GM12878 (cell line): ENCODE data around the gene FHOD3. TPM values are rescaled to one million over a fixed set of nuclear protein-coding genes. Genes with fewer than 3 reads are reported as not detected.

Experiments
- ATAC-seq: fragments of 200-7000 bp; cut with Tn5 transposase; 3 replicates; pipeline ENCODE4 v1.9.1; 2020; ENCODE audit warnings: mild to moderate bottlenecking, moderate library complexity
- BruUV-seq: library from RNA; stranded (reverse); fragments of 400-500 nt; replicated peaks from 2 replicates; lab custom pipeline; 2021; lab: Mats Ljungman, UMichigan
- CTCF ChIA-PET: fragments of 300-600 bp; sonication (Branson Sonifier 250); formaldehyde crosslinking; extraction: SDS; loops from one replicate; lab custom pipeline; 2021; ENCODE audit warnings: inconsistent platforms; lab: Yijun Ruan, JAX
- POLR2A ChIA-PET: fragments of 350-600 bp; formaldehyde crosslinking; extraction: SDS; loops from one replicate; lab custom pipeline; 2021; ENCODE audit warnings: inconsistent platforms; lab: Charles Lee
- RAD21 ChIA-PET: fragments of 300-600 bp; sonication (Branson Sonifier 250); formaldehyde crosslinking; loops from one replicate; lab custom pipeline; 2023; ENCODE audit warnings: antibody characterized with exemption; ENCODE audit not compliant: unreplicated experiment; lab: Charles Lee
- SMC1A ChIA-PET: fragments of 300-600 bp; sonication (Branson Sonifier 250); formaldehyde crosslinking; loops from one replicate; lab custom pipeline; 2023; ENCODE audit not compliant: unreplicated experiment, uncharacterized antibody; lab: Charles Lee
- DNase-seq: peaks from one replicate; pipeline ENCODE4 v3.0.0-alpha.2; 2011; ENCODE audit warnings: low read depth, low spot score
- FAIRE-seq: peaks from 3 replicates; lab custom pipeline; 2011; peaks lifted over from hg19 to GRCh38; lab: Jason Lieb, UNC
- H2AFZ ChIP-seq: 2 replicates; pipeline ENCODE4 v1.6.0; 2011; ENCODE audit warnings: low read depth, low read length, control low read depth; ENCODE audit not compliant: control insufficient read depth
- H3K27ac ChIP-seq: 2 replicates; pipeline ENCODE4 v1.5.1; 2011; ENCODE audit warnings: control low read depth; ENCODE audit not compliant: control insufficient read depth, insufficient read depth
- H3K27me3 ChIP-seq, 2 experiments: replicated peaks in 1 of 2; 2 replicates each; pipeline versions ENCODE4 v1.6.0 to v1.6.1; 2011; ENCODE audit warnings: low read length in 1 of 2; ENCODE audit not compliant: control insufficient read depth in 2 of 2, insufficient read depth in 2 of 2
- H3K36me3 ChIP-seq, 2 experiments: 2 replicates each; pipeline ENCODE4 v1.5.1; 2011; ENCODE audit warnings: low read length in 1 of 2; ENCODE audit not compliant: control insufficient read depth in 2 of 2, insufficient read depth in 2 of 2
- H3K4me1 ChIP-seq: 2 replicates; pipeline ENCODE4 v1.6.1; 2011; ENCODE audit warnings: mild to moderate bottlenecking, low read length, moderate library complexity, mixed read lengths; ENCODE audit not compliant: control insufficient read depth, insufficient read depth
- H3K4me2 ChIP-seq: 2 replicates; pipeline ENCODE4 v1.6.0; 2011; ENCODE audit warnings: control low read depth; ENCODE audit not compliant: control insufficient read depth, insufficient read depth
- H3K4me3 ChIP-seq: fragments of 200-600 bp; sonication (generic); 2 replicates; pipeline ENCODE4 v1.5.1; 2016
- H3K79me2 ChIP-seq: 2 replicates; pipeline ENCODE4 v1.6.0; 2011; ENCODE audit warnings: low read length; ENCODE audit not compliant: control insufficient read depth, insufficient read depth
- H3K9ac ChIP-seq: 2 replicates; pipeline ENCODE4 v1.8.0; 2011; ENCODE audit warnings: low read length, control low read depth, mixed read lengths; ENCODE audit not compliant: control insufficient read depth, insufficient read depth
- H3K9me3 ChIP-seq: replicated peaks from 3 replicates; pipeline ENCODE4 v1.5.1; 2011; ENCODE audit warnings: mild to moderate bottlenecking, low read length; ENCODE audit not compliant: control insufficient read depth, insufficient read depth
- H4K20me1 ChIP-seq: 2 replicates; pipeline ENCODE4 v1.6.0; 2011; ENCODE audit not compliant: control insufficient read depth, insufficient read depth
- ASH2L ChIP-seq: fragments of 300-600, 200-600 bp; sonication (generic); IDR thresholded peaks from 2 replicates; pipeline ENCODE4 v1.6.1; 2017; ENCODE audit warnings: low read depth, mild to moderate bottlenecking, borderline replicate concordance
- CHD1 ChIP-seq: IDR thresholded peaks from 2 replicates; pipeline ENCODE4 v1.6.1; 2012; ENCODE audit warnings: low read depth, low read length, improper control_type of control experiment
- ETV6 ChIP-seq, 2 experiments: fragments of 450-650 bp in 1 of 2; IDR thresholded peaks in 1 of 2; conservative IDR thresholded peaks in 1 of 2; 2 replicates each; pipeline ENCODE4 v1.6.1; 2014; ENCODE audit warnings: antibody characterized with exemption in 1 of 2, borderline replicate concordance in 1 of 2, low read depth in 1 of 2, mild to moderate bottlenecking in 1 of 2, moderate library complexity in 1 of 2
- FOXM1 ChIP-seq: IDR thresholded peaks from 2 replicates; pipeline ENCODE4 v1.6.1; 2012; ENCODE audit warnings: low read depth, mild to moderate bottlenecking, inconsistent platforms, low read length, moderate library complexity
- NFYA ChIP-seq: IDR thresholded peaks from 2 replicates; pipeline ENCODE4 v1.6.1; 2011; ENCODE audit warnings: low read depth, mild to moderate bottlenecking, low read length, improper control_type of control experiment, borderline replicate concordance
- SRF ChIP-seq, 2 experiments: IDR thresholded peaks; 2 replicates each; pipeline ENCODE4 v1.6.1; 2011; ENCODE audit warnings: low read depth in 2 of 2, low read length in 2 of 2, mild to moderate bottlenecking in 1 of 2, moderate library complexity in 1 of 2
- STAT3 ChIP-seq: IDR thresholded peaks from 2 replicates; pipeline ENCODE4 v1.6.1; 2011; ENCODE audit warnings: low read depth, low read length, improper control_type of control experiment
- TARDBP ChIP-seq: IDR thresholded peaks from 2 replicates; pipeline ENCODE4 v1.6.1; 2016; ENCODE audit warnings: borderline replicate concordance
- USF1 ChIP-seq: IDR thresholded peaks from 2 replicates; pipeline ENCODE4 v1.6.1; 2011; ENCODE audit warnings: borderline replicate concordance, low read depth, mild to moderate bottlenecking, moderate library complexity, mixed read lengths, low read length; ENCODE audit not compliant: insufficient read depth; ENCODE audit errors: extremely low read length
- ZBTB40 ChIP-seq: fragments of 450-650 bp; IDR thresholded peaks from 2 replicates; pipeline ENCODE4 v1.6.1; 2016; ENCODE audit warnings: mild to moderate bottlenecking, moderate library complexity, borderline replicate concordance
- ZSCAN29 ChIP-seq: fragments of 450-650 bp; IDR thresholded peaks from 2 replicates; pipeline ENCODE4 v1.6.1; 2017; ENCODE audit warnings: mild to moderate bottlenecking, moderate library complexity
- ZZZ3 ChIP-seq: IDR thresholded peaks from 2 replicates; pipeline ENCODE4 v1.6.1; 2011; ENCODE audit warnings: low read depth; ENCODE audit not compliant: control insufficient read depth, insufficient read length
- WGBS: methylation state at CpG from one replicate; pipeline ENCODE4 v1.1.6; 2016; ENCODE audit warnings: low lambda C conversion rate; ENCODE audit not compliant: insufficient replicate concordance, insufficient coverage; ENCODE audit errors: missing lambda C conversion rate; 5-methylcytosine and 5-hydroxymethylcytosine counted together
- in situ Hi-C: fragments of 300-500 bp; cut with MboI; formaldehyde crosslinking; loops from 9 replicates; pipeline ENCODE4 v1.14.3; 2018; ENCODE audit warnings: mixed read lengths
- intact Hi-C: fragments of 100-400 bp; cut with micrococcal nuclease; formaldehyde crosslinking; loops from one replicate; pipeline ENCODE4 v1.14.2; 2022; ENCODE audit not compliant: unreplicated experiment
- polyA plus RNA-seq, 11 experiments: library from polyadenylated mRNA; depleted of rRNA in 4 of 11; unstranded in 6 of 11; stranded (reverse) in 5 of 11; fragments of >200 nt; fragmentation: Nextera tagmentation in 4 of 11; fragmentation: Illumina TruSeq in 1 of 11; extraction: Ambion mirVana in 4 of 11; extraction: Trizol in 1 of 11; gene quantifications; 1 replicate in 1 of 11; 2 replicates in 10 of 11; pipeline versions ENCODE4 v1.2.1 to v1.2.3, GENCODE V29; 2011 to 2016; ENCODE audit warnings: inconsistent platforms in 2 of 11, missing spikeins in 2 of 11, low read depth in 1 of 11
- total RNA-seq, 4 experiments: library from RNA; depleted of rRNA in 3 of 4; stranded (reverse); fragments of >200 nt in 3 of 4; fragmentation: Illumina TruSeq in 1 of 4; extraction: Trizol in 1 of 4; gene quantifications; 2 replicates each; pipeline versions ENCODE4 v1.2.1 to v1.2.3, GENCODE V29; 2013 to 2021
- TF ChIP-seq, protein P1 (sequence below): fragments of 150-350 bp; IDR thresholded peaks from 2 replicates; pipeline ENCODE4 v1.6.1; 2014; ENCODE audit warnings: mild to moderate bottlenecking, low read depth, low read length

FHOD3 gene
- total and polyA plus RNA-seq, 10 of the 15 experiments (the other 5 are each of a cell fraction or from before 2014, with no cell fraction given), result 0.77 to 26.7 (median 10.4) TPM

DNA sequence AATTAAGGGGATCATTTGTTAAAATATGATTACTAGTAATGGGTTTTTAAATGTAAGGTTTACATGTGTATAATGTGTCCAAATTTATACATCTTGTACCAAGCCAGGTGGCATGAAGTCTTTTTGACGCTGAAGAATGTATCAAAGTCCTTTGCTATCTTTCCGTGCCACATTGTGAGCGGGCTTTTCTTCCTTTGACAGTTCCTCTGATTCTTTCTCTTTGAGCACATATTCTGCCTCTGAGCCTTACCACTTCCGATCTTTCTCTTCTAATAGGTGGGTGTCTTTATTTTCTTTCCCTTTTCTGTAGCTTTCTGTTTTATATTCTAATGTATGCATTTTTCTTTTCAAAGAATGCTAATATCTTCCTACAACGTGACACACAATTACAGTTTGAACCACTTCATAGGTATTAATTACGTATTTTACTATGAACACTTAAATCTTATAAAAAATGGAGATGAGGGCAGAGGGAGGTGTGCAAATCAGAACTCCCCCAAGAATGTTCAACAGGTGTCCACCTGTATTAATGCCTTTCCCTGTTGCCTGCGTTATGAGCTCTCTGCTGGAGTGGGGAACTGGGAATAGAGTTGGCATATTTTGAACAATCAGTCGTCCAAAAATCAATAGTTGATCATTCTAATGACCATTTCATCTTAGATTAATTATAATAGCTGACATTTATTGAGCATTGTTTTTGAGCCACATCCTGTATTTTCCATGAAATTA, 355.8 kb downstream of the FHOD3 start (continued):
- TF ChIP-seq USF1, result no peak

DNA sequence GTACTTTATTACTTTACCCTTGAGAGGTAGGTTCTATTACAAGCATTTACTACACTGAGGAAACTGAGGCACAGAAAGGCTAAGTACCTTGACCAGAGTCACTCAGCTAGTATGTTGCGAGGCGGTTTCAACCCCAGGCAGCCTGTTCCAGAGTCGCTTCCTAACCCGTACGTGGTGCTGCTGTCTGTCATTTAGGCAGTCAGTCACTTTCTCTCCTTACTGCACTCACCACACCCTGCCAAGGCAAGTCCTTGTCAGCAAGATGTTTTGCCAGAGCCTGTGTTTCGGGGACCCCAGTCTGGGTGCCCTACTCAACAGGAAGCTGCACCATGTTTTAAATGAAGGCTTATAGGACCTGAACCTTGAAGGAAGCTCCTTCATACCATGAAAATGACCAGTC, 356.4 kb downstream of the FHOD3 start:
- no peak overlapping the region for H3K4me2 ChIP-seq
- no peak for DNase-seq
- no peak for ATAC-seq
- BruUV-seq, result no TSS peak
- intact Hi-C loops, result loop anchor here (2.0 kb wide), 1 partner anchor 15 kb away; no protein-coding TSS in a partner anchor
- POLR2A ChIA-PET, result interaction anchor here (0.6 to 1.3 kb wide), 2 partner anchors 17 to 142 kb away, joined by 3 to 5 read pairs; no protein-coding TSS in a partner anchor
- H3K4me1 ChIP-seq, result no peaks in the 10 kb centered on the region
- no peaks in the 10 kb centered on the region for H3K27me3 ChIP-seq
- SMC1A ChIA-PET, result interaction anchor here (1.2 to 4.4 kb wide), 8 partner anchors 8 to 34 kb away, joined by 3 to 31 read pairs (median 6); no protein-coding TSS in a partner anchor
- in situ Hi-C loops, result no loop called here
- H3K36me3 ChIP-seq, result no peaks in the 10 kb centered on the region
- no peaks in the 10 kb centered on the region for H3K9me3 ChIP-seq
- RAD21 ChIA-PET, result interaction anchor here (1.1 to 2.2 kb wide), 3 partner anchors 9 to 82 kb away, joined by 3 to 13 read pairs (median 4); no protein-coding TSS in a partner anchor
- H3K79me2 ChIP-seq, result no peaks in the 10 kb centered on the region
- FAIRE-seq, result no peak
- no peak overlapping the region for H3K27ac ChIP-seq
- H2AFZ ChIP-seq, result no peak overlapping the region
- H4K20me1 ChIP-seq, result no peaks in the 10 kb centered on the region
- H3K4me3 ChIP-seq, result no peak overlapping the region
- no peak overlapping the region for H3K9ac ChIP-seq
- CTCF ChIA-PET, result interaction anchor here (1.9 to 3.5 kb wide), 3 partner anchors 15 to 34 kb away, joined by 5 to 17 read pairs (median 6); no protein-coding TSS in a partner anchor
- WGBS, result 87% methylated on average over 6 of the region's 6 CpGs
- TF ChIP-seq ETV6 (conservative IDR thresholded peaks at IDR 0.05 in 1 of 2, IDR thresholded peaks at IDR 0.05 in 1 of 2; ENCODE audit: borderline replicate concordance in 1 of 2, low read depth in 1 of 2) (no peak), TARDBP (no peak), FOXM1 (no peak), ZZZ3 (no peak), STAT3 (no peak), ZBTB40 (no peak), ZSCAN29 (no peak), CHD1 (no peak), SRF (IDR thresholded peaks at IDR 0.05; ENCODE audit: low read depth in 2 of 2, low read length in 2 of 2) (no peak), NFYA (no peak), ASH2L (no peak)
- TF ChIP-seq, protein P1, sequence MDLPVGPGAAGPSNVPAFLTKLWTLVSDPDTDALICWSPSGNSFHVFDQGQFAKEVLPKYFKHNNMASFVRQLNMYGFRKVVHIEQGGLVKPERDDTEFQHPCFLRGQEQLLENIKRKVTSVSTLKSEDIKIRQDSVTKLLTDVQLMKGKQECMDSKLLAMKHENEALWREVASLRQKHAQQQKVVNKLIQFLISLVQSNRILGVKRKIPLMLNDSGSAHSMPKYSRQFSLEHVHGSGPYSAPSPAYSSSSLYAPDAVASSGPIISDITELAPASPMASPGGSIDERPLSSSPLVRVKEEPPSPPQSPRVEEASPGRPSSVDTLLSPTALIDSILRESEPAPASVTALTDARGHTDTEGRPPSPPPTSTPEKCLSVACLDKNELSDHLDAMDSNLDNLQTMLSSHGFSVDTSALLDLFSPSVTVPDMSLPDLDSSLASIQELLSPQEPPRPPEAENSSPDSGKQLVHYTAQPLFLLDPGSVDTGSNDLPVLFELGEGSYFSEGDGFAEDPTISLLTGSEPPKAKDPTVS, result no peak
